Activated effector memory CD4-positive, alpha-beta T cell treated with anti-CD3 and anti-CD28 coated beads, Interleukin-2, amount 50 U/mL, for 16 hours (primary cell): ENCODE measurements around the gene PTPRN2.

ENCODE experiments used
- DNase-seq: peaks from one replicate; pipeline ENCODE4 v3.0.0-alpha.2; 2020

PTPRN2 gene

DNA sequence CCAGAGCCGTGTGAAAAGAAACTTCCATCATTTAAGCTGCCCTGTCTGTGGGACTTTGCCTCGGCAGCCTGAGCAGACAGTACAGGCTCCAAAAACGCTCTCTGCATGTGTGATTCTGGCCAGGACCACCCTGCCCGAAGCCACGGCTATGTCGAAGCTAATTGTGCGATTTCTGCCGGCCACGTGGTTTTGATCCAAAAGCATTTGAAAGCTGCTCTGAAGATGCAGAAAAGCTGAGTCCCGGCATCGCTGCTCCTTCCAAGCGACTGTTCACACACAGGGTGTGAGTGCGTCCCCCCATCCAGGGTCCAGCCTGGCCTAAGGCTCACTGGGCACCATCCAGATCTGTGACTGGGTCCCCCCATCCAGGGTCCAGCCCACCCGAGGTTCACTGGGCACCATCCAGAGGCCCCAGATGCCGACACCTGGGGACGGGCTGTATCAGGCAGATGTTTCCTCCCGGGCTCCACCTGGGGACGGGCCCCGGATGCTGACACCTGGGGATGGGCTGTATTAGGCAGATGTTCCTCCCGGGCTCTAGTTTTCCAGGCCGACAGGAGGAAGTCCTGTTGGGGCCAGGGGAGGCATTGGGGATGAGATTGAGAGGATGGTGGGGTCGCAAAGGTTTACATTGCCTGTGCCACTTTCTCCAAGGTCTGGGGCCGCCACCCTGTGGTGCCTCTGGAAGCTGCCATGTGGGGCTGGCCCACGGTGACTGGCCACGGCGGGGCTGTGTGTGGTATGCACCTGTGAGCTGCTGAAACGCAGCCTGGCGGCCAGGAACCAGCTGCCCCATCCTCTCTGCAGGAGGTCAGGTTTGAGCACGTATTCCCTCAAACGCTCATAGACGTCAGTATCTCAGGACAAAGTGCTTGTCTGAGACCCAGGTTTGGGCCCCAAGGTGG lies 723.5 kb downstream of the PTPRN2 start:
- DNase-seq, result no peak

GRCh38 chr7:157863176-157863575 lies 724.4 kb downstream of the PTPRN2 start:
- DNase-seq, result no peak

GRCh38 chr7:157862731-157863130 lies 724.9 kb downstream of the PTPRN2 start:
- no peak for DNase-seq

GRCh38 chr7:157861551-157861950 lies 726.1 kb downstream of the PTPRN2 start:
- DNase-seq, result no peak

DNA sequence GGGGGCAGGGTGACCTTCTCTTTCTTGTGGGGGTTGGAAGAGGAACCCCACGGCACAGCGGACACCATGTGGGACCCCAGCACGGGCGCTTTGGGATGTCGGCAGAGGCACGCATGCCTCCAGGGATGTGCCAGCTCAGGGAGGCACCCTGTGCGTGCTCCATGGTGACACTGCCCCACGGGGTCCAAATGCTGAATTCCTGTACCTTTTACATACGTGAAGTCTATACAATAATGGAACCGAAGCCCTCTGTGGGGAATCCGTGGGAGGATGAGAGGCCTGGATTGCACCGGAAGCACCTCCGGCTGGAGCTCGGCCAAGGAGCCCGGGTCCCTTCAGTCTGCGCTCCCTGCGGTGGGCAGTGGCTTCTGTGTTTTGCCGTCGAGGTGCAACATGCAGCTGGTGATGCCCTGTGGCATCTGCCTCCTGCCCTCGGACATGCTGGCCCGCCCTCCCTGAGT lies 726.6 kb downstream of the PTPRN2 start:
- no peak for DNase-seq

GRCh38 chr7:157860406-157860805 lies 727.2 kb downstream of the PTPRN2 start:
- no peak for DNase-seq

DNA sequence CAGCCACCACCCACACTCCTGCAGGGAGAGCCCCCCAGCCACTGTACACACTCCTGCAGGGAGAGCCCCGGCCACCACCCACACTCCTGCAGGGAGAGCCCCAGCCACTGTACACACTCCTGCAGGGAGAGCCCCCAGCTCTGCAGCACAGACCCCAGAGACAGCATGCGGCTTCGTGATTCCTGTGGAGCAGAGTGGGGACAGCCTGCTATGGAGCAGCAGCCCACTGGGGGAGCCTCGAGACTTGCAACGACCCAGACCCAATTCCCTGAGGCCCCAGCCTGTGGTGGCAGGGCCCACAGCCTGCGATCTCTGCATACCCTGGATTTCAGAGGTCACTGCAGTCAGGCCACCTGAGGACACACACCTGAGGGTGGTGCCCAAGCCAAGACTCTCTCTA lies 727.7 kb downstream of the PTPRN2 start:
- no peak for DNase-seq

- no peak for DNase-seq
Observed at GRCh38 chr7:157857578-157858075, 730.0 kb downstream of the PTPRN2 start.

- no peak for DNase-seq
Observed at GRCh38 chr7:157856873-157857577, 730.6 kb downstream of the PTPRN2 start.

- no peak for DNase-seq
Observed at GRCh38 chr7:157855452-157856213, 732.0 kb downstream of the PTPRN2 start.

- no peak for DNase-seq
Observed at GRCh38 chr7:157855016-157855415, 732.6 kb downstream of the PTPRN2 start.

- no peak for DNase-seq
Observed at GRCh38 chr7:157854066-157854891, 733.3 kb downstream of the PTPRN2 start.

- no peak for DNase-seq
Observed at GRCh38 chr7:157853789-157854065, 733.9 kb downstream of the PTPRN2 start.

DNA sequence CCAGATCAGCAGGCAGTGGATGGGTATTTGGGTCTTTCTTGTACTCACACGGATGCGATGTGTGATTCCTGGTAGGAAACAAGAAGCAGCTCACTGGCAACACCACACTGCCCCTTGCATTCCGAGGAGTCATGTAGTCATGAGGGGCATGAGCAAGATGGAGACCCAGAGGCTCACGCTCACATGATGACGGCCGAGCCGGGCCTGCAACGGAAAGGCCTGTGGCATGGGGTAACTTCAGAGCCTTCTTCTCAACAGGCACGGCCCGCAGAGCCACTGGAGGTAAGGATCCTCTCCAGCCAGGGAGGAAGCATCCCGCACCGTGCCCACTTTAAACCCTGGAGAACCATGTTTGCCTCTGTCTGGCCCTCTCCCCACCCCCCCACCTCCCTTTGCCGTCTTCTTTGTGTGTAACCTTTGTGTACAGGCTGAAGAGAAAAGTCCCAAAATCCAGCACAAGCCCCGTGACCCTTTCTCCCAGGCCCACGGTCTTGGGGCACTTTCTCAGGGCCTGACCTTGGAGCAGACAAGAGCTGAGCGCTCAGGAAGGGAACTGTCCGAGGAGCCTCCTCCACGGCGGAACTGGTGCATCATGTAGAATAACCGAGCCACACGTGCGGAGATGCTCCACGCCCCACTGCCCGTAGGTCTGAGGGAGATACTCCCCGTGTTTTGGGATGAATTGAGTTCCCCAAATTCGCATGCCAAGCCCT lies 734.4 kb downstream of the PTPRN2 start:
- DNase-seq, result no peak

- peak; percentile 89 for DNase-seq
Observed at GRCh38 chr7:157851501-157852067, 736.0 kb downstream of the PTPRN2 start.

- no peak for DNase-seq
Observed at GRCh38 chr7:157850481-157851444, 736.9 kb downstream of the PTPRN2 start.

- DNase-seq, result no peak
Observed at GRCh38 chr7:157849726-157850125, 737.9 kb downstream of the PTPRN2 start.

DNA sequence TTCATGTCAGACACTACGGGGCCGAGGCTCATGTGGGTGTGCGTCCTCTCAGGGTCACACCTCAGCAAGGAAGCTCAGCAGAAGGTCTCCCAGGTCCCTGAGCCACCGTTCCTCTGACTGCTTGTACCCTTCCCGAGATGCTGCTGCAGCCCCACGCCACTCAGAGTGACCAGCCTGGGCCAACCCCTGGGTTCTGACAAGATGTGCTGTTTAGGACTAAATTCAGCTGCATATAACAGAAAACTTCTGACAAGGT lies 738.4 kb downstream of the PTPRN2 start:
- no peak for DNase-seq

GRCh38 chr7:157848508-157849340 lies 738.9 kb downstream of the PTPRN2 start:
- DNase-seq, result no peak
